GM18909 (cell line): ENCODE measurements around the gene THRB.

Experiments
- ATAC-seq: cut with Tn5 transposase; IDR thresholded peaks from one replicate; pipeline ENCODE4 v1.9.1; 2021; ENCODE audit warnings: mild to moderate bottlenecking; ENCODE audit not compliant: unreplicated experiment, poor library complexity

Gene THRB

GRCh38 chr3:24288496-24289236, 206.0 kb downstream of the THRB start:
- no peak for ATAC-seq

- no peak for ATAC-seq
Measured at GRCh38 chr3:24287755-24288450, 206.7 kb downstream of the THRB start.

DNA sequence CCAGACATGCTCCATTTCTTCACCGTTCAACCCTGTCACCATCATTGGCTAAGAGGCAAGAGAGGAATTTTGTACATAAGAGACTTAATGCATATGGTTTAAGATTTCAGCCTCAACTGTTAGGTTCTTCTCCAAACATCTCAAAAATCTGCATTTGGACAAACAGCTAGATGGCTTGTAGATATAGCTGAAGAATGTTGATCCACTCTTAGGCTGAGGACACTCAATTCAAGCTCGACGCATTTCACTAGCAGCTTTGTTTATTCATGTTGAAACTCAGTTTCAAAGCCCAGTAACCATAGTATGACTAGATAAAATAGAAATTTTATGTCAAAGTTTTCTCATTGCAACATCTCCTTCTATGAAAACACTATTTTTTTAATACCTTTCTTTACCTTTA, 208.2 kb downstream of the THRB start:
- ATAC-seq: no peak

DNA sequence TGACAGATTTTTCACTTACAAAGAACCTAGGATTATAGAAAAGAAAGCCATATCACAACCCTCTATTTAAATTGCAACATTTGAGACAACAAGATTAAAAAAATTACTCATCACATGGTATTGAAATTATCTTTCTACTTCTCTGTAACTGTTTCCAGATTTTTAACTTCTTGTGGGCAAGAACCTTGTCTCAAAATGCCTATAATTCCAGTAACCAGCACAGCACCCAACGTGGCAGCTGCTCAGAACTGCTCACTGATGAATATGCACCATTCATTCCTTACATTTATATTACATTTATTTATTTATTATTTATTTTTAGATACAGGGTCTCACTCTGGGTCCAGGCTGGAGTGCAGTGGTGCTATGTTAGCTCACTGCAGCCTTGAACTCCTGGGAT, 216.1 kb downstream of the THRB start:
- ATAC-seq: no peak

GRCh38 chr3:24273491-24273890, 221.2 kb downstream of the THRB start:
- ATAC-seq: no peak

DNA sequence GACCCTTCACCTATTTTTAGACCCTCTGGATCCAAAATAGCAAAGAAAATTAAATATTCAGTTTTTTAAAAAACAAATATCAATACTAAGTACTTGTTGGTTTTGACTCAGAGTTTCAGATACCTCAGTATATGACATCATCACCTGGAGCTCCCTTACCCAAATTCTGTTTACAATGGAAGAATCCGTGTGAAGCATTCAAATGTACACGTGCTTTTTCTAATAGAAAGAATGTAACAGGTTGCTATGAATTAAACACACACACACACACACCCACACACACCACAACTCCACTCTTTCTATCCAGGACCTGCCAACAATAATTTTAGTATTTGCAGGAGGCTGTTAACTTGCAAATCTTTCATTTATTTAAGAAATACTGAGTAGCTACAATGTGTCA, 221.8 kb downstream of the THRB start:
- ATAC-seq: no peak

DNA sequence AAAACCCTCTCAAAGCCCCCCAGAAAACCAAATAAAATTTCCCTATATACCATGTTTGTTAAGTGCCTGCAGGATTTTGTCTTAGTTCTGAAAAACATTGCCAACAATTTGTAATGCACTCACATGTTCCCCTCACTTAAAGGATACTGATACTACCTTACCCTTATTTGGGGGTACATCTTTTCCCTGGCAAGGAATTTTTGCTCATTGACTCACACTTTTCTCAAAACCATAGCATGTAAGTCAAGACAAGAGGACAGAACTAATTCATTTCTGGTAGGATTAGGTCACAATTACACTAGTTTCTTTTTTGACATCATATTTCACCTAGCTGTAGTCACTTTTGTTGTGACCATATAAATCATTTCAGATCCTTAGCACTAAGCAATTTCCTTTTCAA, 222.2 kb downstream of the THRB start:
- ATAC-seq: no peak

DNA sequence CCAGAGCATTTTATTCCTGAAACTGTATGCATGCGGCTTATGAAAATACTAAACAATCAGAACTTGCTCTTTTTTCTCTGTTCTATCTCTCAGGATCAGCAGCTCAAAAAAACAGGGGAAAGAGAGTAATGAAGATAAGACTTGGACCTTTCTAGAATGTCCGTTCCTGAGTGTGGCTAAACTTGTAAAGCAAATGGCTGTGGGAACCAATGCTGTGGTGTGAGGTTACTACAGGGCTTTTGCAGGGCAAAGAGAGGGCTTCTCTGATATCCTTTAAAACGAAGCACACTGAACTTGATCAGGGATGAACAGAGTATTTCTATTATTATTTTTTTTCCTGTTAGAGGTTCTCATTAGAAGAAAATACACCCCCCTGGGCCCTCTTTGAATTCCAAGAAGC, 223.4 kb downstream of the THRB start:
- no peak for ATAC-seq

DNA sequence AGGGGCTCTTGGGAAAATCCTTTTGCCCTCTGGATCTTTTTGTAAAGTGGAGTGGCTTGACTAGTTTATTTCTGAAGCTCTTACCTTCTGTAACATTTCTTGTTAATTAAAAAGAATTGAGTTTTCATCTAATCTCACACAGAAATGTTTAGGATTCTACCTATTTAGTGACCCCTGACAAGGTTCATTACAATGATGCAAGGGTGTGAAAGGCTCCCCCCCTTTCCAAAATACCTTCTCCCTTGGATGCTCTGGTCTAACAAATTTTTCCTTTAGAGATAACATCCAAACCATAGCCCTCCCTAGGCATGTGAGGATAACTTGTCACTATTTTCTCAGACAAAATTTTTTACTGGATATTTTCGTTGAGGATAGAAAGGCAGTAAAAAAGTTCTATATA, 223.9 kb downstream of the THRB start:
- ATAC-seq: no peak

DNA sequence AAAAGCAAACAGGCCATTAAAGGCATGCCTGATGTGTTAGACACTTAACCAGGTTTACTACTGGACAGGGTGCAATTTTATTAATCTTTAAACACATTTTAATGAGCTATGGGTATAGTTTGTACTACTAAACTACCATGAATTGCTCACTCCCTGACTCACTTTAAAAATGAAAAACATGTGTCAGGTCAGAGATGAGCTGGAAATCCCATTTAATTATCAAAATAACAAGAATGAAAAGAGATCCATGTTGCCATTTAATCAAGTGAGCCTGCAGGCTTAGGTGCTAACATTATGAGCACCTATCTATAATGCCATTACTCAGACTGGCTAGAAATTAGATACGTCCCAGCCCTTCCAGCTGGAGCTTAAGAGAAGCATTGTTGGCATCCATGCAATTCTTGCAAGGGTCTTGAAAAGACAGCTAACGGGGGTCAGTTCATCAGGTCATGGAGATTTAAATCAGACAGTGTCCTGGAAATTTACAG, 224.4 kb downstream of the THRB start:
- no peak for ATAC-seq

- peak; percentile 79 for ATAC-seq
Measured at GRCh38 chr3:24264748-24265158, 229.9 kb downstream of the THRB start.

DNA sequence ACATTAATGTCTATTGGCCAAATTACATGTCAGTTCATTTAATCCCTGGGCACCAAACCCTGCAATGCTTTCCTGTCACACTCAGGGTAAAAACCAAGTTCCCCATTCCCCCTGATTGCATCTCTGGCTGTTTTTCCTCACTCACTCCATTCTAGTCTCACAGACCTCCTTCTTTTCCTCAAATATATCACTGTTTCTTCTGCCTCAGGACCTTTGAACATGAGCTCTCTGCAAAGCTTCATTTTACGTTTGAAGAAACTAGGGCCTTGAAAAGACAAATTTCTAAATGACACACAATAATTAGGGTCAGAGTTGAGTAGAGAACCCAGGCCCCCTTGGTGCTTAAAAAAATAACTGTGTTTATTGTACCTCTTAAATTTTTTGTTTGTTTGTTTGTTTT, 230.6 kb downstream of the THRB start:
- no peak for ATAC-seq

DNA sequence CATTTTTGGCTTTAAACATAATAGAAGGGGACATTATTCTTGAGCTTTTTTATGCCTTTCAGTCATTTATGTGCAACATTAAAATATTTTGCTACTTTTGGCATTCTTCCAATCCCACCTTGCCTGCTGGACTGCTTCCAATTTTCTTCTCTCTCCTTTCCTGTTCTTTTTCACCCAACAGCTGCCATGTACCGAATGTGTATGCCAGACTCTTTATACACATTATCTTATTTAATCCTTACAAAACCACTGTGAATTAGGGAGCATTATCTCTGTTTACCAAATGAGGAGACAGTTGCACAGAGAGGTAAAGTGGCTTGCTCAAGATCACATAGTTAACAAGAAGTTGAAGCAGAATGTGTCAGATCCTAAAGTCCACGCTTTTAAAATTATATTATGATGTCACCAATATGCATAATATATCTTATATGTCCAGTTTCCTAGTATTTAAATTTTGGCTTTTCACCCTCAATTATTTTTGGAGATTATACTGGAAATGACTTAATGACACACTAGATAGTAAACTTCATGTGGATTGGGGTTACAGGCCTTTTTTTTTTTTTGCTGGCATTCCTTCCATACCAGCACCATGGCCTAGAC, 231.5 kb downstream of the THRB start:
- ATAC-seq: no peak

DNA sequence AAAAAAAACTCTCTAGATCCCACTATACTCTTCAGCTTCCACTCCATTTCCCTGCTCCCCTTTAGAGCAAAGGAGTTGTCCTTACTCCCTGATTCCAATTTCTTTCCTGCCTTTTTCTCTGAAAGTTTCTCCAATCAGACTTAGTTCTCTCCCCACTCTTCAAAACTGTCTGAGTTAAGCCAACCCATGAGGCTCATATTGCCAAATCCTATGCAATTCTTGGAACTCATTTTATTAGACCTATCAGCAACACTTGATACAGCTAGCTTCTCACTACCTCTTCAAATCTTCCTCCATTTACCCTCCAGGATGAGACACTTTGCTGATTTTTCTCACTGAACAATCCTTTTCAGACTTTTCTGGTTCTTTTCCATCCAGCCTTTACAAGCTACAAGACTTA, 233.1 kb downstream of the THRB start:
- ATAC-seq: no peak

DNA sequence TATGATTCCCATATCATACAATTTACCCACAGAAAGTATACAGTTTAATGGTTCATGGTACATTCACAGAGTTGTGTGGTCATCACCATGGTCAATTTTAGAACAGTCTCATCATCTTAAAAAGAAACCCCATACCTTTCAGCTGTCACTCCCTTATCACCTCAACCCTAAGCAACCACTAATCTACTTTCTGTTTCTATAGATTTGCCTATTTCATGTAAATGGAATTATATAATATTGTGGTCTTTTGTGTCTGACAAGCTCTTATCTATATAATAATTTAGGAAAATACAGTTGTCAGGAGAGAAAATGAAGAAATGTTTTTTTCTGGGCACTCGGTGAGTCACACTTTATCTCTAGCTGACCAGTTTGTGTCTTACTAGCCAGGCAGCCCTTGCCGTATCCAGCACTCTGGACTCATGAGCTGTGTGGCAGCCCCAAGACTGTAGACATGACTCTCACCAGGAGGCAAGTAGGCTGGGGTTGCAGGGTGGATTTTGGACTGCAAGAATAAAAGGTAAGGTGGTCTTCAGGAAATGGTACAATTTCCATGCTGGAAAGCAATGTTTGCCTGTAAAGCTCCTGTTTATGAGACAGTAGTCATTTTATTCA, 234.6 kb downstream of the THRB start:
- no peak for ATAC-seq

GRCh38 chr3:24258727-24259600, 235.7 kb downstream of the THRB start:
- ATAC-seq: no peak

- no peak for ATAC-seq
Measured at GRCh38 chr3:24258260-24258659, 236.4 kb downstream of the THRB start.

DNA sequence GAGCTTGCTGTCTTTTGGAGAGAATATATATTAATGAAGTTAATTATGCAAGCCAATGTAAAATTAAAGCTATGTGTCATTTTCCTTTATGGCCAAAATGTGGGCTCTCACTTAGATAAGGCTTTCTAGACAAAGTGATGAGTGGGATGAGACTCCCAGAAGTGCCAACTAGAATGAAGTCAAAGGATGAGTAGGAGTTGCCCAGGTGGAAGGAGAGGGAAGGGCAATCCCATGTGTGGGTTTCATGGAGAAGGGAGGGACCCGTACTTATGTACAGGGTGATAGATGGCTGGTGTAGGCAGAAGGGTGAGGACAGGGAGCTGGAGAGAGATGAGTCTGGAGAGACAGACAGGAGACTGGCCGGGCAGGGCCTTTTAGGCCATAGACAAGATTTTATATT, 239.2 kb downstream of the THRB start:
- ATAC-seq: no peak

GRCh38 chr3:24254649-24255048, 240.0 kb downstream of the THRB start:
- ATAC-seq: no peak

DNA sequence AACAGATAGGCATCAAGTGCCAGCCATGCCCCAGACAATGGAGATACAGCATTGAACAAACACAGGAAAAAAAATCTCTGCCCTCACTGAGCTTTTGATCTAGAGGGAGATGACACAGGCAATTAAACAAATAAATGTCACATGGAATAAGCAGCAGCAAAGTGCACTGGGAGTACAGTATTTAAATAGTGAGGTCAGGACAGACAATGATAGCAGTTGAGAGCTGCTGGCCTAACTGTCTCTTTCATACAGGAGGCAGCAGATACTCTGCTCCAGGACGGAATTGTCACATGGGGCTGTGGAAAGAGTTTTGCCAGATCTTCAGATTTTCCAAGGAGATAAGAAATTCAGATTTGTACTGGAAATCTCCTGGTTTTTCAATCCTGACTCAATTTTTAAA, 241.3 kb downstream of the THRB start:
- ATAC-seq: no peak
